ENCODE results near the gene RNF144B. TPM values are rescaled to one million over a fixed set of nuclear protein-coding genes. Genes with fewer than 3 reads are reported as not detected.
A peak's percentile ranks its signal among the peaks of the same experiment; 100 is the strongest.

The RNF144B gene
- total RNA-seq, 2 experiments from 2014 or later: 2.1 to 2.3 TPM

GRCh38 chr6:18465410-18466154, 78.4 kb downstream of the RNF144B start:
- Mint-ChIP-seq H3K36me3 (peaks cover 23% of the 10 kb centered on the region), H3K27me3 (no peaks in the 10 kb centered on the region), H3K4me1 (no peaks in the 10 kb centered on the region), H3K4me3 (no peak overlapping the region), H3K9me3 (no peaks in the 10 kb centered on the region), H3K27ac (no peak overlapping the region)
- DNase-seq: no peak

DNA sequence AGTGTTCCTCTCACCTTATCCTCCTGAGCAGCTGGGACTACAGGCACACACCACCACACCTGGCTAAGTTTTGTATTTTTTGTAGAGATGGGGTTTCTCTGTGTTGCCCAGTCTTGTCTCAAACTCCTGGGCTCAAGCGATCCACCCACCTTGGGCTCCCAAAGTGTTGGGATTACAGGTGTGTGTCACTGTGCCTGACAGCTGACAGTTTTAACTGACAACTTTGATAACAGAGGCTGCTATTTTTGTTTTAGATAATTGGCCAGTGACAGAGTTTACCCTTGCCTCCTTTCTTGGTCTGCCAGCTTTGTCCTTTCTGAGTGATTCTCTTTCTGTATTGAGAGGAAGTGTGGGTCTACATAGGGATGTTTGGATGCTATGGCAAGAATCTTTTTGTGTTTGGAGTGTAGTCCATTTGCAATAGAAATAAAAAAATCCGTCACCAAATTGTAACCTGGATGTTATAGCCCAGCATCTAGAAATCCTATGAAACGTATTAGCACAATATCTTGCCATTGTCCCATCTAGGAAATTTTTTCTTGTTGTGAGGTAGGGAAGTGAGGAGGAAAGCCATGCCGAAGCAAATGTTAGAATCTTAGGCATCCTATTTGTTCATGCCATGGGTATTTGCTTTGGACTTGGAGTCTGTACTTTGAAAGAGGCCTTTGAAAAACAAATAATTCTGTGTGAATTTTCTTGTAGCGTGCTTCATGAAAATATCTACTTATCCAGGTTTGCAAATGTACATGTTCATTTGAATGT, 80.8 kb downstream of the RNF144B start:
- peaks cover 18% of the 10 kb centered on the region for H3K36me3 Mint-ChIP-seq
- no peak overlapping the region for H3K4me3 Mint-ChIP-seq
- no peaks in the 10 kb centered on the region for H3K4me1 Mint-ChIP-seq
- no peak overlapping the region for H3K27ac Mint-ChIP-seq
- no peaks in the 10 kb centered on the region for H3K27me3 Mint-ChIP-seq
- H3K9me3 Mint-ChIP-seq: no peaks in the 10 kb centered on the region
- DNase-seq: no peak

DNA sequence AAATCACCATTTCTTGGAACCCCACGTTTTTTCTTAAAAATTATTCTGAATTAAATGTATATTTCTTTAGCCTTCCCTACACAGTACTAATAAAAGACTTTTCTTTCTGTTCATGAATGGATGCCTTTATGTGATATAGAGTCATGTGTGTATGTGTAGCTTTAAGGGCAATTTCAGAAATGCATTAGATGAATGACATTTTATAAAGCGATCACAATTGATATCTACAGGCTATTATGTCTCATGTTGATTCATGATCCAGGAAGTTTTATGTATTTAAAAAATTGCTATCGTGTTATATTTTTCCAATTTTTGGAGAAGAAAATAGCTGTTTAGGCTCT, 81.3 kb downstream of the RNF144B start:
- no peak for DNase-seq
- Mint-ChIP-seq H3K4me1 (no peaks in the 10 kb centered on the region), H3K4me3 (no peak overlapping the region), H3K9me3 (no peaks in the 10 kb centered on the region), H3K36me3 (peaks cover 13% of the 10 kb centered on the region), H3K27me3 (no peaks in the 10 kb centered on the region), H3K27ac (no peak overlapping the region)

DNA sequence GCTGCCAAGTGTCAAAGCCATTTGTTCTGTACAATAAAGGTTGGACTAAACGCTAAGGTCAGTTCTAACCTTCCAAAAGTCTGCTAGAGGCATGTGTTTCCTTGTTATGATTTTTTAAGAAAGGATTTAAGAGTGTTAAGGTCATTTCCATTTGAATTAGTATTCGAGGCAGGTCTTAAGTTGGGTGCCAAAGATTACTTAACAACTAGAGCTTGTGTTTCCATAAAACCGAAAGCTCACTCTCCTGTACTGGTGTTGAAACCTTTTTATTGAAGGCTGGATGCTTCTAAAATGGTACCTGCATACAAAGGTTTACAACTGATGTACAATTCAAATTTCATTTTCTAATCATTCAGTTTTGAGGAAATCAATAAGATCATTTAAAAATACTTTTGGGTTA, 82.4 kb downstream of the RNF144B start:
- Mint-ChIP-seq H3K27me3 (no peaks in the 10 kb centered on the region), H3K4me1 (no peaks in the 10 kb centered on the region), H3K9me3 (no peaks in the 10 kb centered on the region), H3K4me3 (no peak overlapping the region), H3K27ac (no peak overlapping the region), H3K36me3 (peaks cover 8% of the 10 kb centered on the region)
- DNase-seq: no peak

DNA sequence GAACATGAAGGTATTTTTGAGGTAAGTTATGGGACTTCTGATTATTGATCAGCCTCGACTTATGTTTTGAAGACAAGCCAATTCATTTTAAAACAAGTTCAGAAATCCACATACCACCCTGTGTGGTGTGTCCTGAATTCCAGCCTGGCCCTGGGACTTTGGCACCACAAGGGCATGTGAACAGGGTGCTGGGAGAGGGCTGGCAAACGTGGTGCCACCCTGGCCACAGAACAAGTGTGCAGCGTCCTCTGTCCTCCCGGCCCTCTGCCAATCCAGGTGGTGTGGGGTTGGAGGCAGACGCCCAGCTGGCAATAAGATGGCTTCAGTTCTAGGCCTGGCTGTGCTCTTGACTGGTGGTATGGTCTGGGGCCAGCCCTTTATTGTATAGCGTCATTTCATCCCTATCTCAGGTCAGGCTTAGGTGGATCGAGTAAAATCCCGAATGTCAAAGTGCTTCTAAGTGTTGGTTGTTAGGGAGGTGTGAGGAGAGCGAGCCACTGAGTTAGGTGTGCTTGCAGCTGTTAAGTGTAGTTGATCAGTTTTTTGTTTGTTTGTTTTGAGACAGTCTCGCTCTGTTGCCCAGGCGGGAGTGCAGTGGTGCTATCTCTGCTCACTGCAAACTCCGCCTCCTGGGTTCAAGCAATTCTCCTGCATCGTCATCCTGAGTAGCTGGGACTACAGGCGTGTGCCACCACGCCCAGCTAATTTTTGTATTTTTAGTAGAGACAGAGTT, 84.2 kb downstream of the RNF144B start:
- Mint-ChIP-seq H3K4me1 (no peaks in the 10 kb centered on the region), H3K9me3 (no peaks in the 10 kb centered on the region), H3K36me3 (peaks cover 3% of the 10 kb centered on the region), H3K27me3 (no peaks in the 10 kb centered on the region), H3K27ac (no peak overlapping the region), H3K4me3 (no peak overlapping the region)
- no peak for DNase-seq

DNA sequence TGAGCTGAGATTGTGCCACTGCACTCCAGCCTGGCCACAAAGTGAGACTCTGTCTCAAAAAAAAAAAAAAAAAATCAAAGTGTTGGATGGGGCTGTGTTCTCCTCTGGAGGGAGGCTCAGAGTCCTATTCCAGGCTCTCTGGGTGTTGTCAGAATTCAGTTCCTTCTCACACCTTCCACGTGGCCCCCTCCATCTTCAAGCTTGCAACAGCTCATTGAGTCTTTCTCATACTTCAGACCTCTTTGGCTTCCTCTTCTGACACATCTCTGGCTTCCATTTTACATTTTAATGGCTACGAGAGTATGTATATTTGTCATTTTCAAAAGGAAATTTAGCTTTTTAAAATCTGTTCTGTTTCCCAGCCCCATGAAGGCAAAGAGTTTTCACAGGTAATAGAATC, 85.8 kb downstream of the RNF144B start:
- no peak for DNase-seq
- peaks cover 10% of the 10 kb centered on the region for H3K4me1 Mint-ChIP-seq
- H3K36me3 Mint-ChIP-seq: peaks cover 2% of the 10 kb centered on the region
- no peak overlapping the region for H3K4me3 Mint-ChIP-seq
- peaks cover 2% of the 10 kb centered on the region for H3K27me3 Mint-ChIP-seq
- H3K27ac Mint-ChIP-seq: no peak overlapping the region
- no peaks in the 10 kb centered on the region for H3K9me3 Mint-ChIP-seq

GRCh38 chr6:18473755-18474154, 86.6 kb downstream of the RNF144B start:
- H3K27me3 Mint-ChIP-seq: peaks cover 3% of the 10 kb centered on the region
- no peaks in the 10 kb centered on the region for H3K36me3 Mint-ChIP-seq
- H3K9me3 Mint-ChIP-seq: no peaks in the 10 kb centered on the region
- no peak for DNase-seq
- H3K4me1 Mint-ChIP-seq: peaks cover 11% of the 10 kb centered on the region
- H3K4me3 Mint-ChIP-seq: no peak overlapping the region
- no peak overlapping the region for H3K27ac Mint-ChIP-seq

- DNase-seq: no peak
- peaks cover 8% of the 10 kb centered on the region for H3K27me3 Mint-ChIP-seq
- H3K9me3 Mint-ChIP-seq: no peaks in the 10 kb centered on the region
- H3K36me3 Mint-ChIP-seq: no peaks in the 10 kb centered on the region
- H3K27ac Mint-ChIP-seq: peak overlapping the region; percentile 5
- H3K4me1 Mint-ChIP-seq: peaks cover 11% of the 10 kb centered on the region
- H3K4me3 Mint-ChIP-seq: no peak overlapping the region
Observed at GRCh38 chr6:18477301-18477941, 90.3 kb downstream of the RNF144B start.

GRCh38 chr6:18478610-18479009, 91.5 kb downstream of the RNF144B start:
- H3K9me3 Mint-ChIP-seq: no peaks in the 10 kb centered on the region
- H3K27ac Mint-ChIP-seq: no peak overlapping the region
- no peak for DNase-seq
- peaks cover 11% of the 10 kb centered on the region for H3K4me1 Mint-ChIP-seq
- H3K36me3 Mint-ChIP-seq: no peaks in the 10 kb centered on the region
- peaks cover 16% of the 10 kb centered on the region for H3K27me3 Mint-ChIP-seq
- H3K4me3 Mint-ChIP-seq: no peak overlapping the region

- H3K27ac Mint-ChIP-seq: no peak overlapping the region
- H3K4me1 Mint-ChIP-seq: peaks cover 22% of the 10 kb centered on the region
- no peak for DNase-seq
- peaks cover 28% of the 10 kb centered on the region for H3K27me3 Mint-ChIP-seq
- H3K9me3 Mint-ChIP-seq: peaks cover 4% of the 10 kb centered on the region
- H3K36me3 Mint-ChIP-seq: peaks cover 4% of the 10 kb centered on the region
- no peak overlapping the region for H3K4me3 Mint-ChIP-seq
Observed at GRCh38 chr6:18481870-18482269, 94.7 kb downstream of the RNF144B start.

DNA sequence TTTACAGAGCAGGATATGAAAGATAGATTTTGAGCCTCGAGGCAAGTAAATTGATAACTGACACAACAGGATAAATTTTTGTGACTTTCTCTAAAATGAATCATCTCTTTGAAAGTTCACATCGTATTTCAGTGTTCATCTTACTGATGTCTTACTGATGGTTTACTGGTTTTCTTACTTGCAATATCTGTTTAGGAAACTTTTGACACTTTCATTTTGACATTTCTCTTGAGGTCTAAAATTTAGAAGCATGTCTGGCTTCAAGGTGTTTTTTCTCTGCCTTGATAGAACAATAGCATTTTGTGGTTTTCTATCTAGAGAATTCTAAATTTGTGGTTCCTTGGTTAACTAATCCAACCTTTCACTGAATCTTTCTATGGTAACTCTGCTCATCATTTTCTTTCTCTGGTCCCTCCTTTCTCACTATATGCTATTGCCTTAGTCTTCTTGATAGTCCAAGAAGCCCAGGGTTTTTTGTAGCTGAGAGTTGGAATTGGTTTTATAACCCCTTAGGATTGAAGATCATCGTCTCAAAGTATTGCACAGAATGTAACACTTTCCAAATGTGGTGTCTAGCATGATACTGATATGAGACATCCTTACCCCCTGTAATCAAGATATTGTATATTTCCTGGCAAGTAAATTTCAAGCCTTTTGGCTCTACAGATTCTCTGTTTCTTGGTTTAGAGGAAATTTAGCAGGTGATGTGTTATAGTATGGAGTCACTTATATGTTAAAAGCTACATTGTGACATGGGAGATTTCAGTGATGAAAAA, 98.7 kb downstream of the RNF144B start:
- Mint-ChIP-seq H3K36me3 (peaks cover 4% of the 10 kb centered on the region), H3K4me3 (no peak overlapping the region), H3K9me3 (peaks cover 4% of the 10 kb centered on the region), H3K4me1 (peaks cover 15% of the 10 kb centered on the region), H3K27me3 (peaks cover 32% of the 10 kb centered on the region), H3K27ac (peak overlapping the region; percentile 19)
- DNase-seq: no peak

DNA sequence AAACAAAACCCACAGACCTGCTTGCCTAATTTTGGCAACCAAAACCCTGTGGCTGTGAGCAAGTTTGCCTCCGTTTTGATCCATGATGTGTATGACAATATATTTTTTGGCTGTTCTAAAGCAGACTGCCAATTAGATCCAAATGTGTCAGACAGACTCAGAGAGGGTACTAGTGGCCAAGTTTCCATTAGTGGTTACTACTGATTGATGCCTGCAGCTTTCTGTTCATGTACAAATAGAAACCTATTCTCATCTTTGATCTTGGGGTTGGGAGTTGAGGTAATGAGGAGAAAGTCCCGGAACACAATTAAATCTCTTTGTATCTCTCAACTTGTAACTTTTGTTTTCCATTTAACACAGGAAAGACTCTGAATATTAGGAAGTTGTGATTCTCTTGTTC, 100.9 kb downstream of the RNF144B start:
- peaks cover 4% of the 10 kb centered on the region for H3K36me3 Mint-ChIP-seq
- peaks cover 4% of the 10 kb centered on the region for H3K9me3 Mint-ChIP-seq
- peaks cover 22% of the 10 kb centered on the region for H3K27me3 Mint-ChIP-seq
- H3K27ac Mint-ChIP-seq: no peak overlapping the region
- H3K4me3 Mint-ChIP-seq: no peak overlapping the region
- H3K4me1 Mint-ChIP-seq: peaks cover 16% of the 10 kb centered on the region
- DNase-seq: no peak

DNA sequence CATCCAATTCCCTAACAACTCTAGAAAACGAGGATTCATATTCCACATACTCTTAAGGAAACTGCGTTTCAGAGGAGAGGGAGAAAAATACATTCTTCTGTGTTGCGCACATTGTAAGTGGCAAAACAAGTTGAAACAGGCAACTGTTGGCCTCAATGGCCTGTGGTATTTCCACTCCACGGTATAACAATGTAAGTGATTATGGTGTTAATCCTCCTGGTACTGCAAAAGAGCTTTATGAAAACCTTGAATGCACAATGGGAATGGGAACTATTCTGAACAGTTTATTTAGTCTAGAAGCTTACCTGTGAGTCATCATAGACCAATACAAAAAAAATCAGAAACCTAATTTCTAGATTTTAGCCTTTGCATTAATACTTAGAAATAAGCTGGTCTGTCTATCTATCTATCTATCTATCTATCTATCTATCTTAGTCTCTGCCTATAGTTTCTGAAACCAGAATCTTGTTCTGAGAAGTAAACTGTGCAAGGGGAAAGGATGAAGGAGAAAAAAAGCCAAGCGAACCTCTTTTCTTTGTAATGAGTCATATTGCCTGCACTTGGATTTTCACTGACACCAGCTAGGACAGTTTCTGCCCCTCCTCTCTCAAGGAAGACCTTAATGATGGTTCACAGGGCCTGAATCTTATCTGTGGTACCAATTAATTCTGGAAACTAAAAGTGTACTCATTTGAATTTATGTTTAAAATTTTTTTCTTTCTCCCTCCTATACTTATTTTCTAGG, 101.5 kb downstream of the RNF144B start:
- H3K36me3 Mint-ChIP-seq: peaks cover 4% of the 10 kb centered on the region
- peaks cover 4% of the 10 kb centered on the region for H3K9me3 Mint-ChIP-seq
- no peak overlapping the region for H3K27ac Mint-ChIP-seq
- H3K4me1 Mint-ChIP-seq: peaks cover 16% of the 10 kb centered on the region
- H3K27me3 Mint-ChIP-seq: peaks cover 19% of the 10 kb centered on the region
- H3K4me3 Mint-ChIP-seq: no peak overlapping the region
- no peak for DNase-seq

DNA sequence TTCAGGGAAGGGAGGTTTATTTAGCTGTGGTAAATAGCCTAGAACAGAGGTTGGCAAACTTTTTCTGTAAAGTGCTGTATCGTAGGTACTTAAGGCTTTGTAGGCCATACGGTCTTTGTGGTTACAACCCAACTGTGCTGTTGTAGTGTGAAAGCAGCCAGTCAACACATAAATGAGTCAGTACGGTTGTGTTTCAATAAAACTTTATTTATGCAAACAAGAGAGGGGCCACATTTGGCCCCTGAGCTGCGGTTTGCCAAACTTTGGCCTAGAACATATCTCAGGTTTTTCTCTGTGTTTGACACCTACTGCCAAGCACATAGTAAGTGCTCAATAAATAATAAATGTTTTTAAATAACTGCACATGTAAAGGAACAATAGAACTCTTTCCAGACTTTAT, 102.2 kb downstream of the RNF144B start:
- Mint-ChIP-seq H3K36me3 (peaks cover 4% of the 10 kb centered on the region), H3K4me3 (no peak overlapping the region), H3K27me3 (peaks cover 19% of the 10 kb centered on the region), H3K27ac (no peak overlapping the region), H3K4me1 (peaks cover 16% of the 10 kb centered on the region), H3K9me3 (peaks cover 4% of the 10 kb centered on the region)
- DNase-seq: no peak
